ENCODE measurements around the gene SLA2.
"Not testable (repeated sequence)": the region's sequence is repeated elsewhere in the genome, so short reads cannot be mapped to it uniquely, and the experiment has no call there.

DNA sequence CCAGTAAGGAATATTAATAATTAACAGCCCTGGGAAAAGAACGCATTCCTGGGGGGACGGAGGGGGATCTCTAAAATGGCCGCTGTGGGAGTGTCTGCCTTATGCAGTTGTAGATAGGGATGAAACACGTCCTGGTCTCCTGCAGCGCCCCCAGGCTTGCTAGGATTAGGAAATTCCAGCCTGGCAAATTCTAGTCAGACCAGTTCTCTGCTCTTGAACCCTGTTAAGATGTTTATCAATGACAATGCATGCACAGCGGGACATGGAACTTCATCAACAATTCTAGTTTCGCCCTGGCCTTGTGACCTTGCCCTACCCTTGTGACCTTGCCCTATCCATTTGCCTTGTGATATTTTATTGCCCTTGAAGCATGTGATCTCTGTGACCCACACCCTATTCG, 49.5 kb upstream of the SLA2 start:
- TF ChIP-seq, protein P1, sequence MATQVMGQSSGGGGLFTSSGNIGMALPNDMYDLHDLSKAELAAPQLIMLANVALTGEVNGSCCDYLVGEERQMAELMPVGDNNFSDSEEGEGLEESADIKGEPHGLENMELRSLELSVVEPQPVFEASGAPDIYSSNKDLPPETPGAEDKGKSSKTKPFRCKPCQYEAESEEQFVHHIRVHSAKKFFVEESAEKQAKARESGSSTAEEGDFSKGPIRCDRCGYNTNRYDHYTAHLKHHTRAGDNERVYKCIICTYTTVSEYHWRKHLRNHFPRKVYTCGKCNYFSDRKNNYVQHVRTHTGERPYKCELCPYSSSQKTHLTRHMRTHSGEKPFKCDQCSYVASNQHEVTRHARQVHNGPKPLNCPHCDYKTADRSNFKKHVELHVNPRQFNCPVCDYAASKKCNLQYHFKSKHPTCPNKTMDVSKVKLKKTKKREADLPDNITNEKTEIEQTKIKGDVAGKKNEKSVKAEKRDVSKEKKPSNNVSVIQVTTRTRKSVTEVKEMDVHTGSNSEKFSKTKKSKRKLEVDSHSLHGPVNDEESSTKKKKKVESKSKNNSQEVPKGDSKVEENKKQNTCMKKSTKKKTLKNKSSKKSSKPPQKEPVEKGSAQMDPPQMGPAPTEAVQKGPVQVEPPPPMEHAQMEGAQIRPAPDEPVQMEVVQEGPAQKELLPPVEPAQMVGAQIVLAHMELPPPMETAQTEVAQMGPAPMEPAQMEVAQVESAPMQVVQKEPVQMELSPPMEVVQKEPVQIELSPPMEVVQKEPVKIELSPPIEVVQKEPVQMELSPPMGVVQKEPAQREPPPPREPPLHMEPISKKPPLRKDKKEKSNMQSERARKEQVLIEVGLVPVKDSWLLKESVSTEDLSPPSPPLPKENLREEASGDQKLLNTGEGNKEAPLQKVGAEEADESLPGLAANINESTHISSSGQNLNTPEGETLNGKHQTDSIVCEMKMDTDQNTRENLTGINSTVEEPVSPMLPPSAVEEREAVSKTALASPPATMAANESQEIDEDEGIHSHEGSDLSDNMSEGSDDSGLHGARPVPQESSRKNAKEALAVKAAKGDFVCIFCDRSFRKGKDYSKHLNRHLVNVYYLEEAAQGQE (IDR thresholded peaks at IDR 0.05; ENCODE audit: borderline replicate concordance) = not testable (repeated sequence)
- TF ChIP-seq, protein P2, sequence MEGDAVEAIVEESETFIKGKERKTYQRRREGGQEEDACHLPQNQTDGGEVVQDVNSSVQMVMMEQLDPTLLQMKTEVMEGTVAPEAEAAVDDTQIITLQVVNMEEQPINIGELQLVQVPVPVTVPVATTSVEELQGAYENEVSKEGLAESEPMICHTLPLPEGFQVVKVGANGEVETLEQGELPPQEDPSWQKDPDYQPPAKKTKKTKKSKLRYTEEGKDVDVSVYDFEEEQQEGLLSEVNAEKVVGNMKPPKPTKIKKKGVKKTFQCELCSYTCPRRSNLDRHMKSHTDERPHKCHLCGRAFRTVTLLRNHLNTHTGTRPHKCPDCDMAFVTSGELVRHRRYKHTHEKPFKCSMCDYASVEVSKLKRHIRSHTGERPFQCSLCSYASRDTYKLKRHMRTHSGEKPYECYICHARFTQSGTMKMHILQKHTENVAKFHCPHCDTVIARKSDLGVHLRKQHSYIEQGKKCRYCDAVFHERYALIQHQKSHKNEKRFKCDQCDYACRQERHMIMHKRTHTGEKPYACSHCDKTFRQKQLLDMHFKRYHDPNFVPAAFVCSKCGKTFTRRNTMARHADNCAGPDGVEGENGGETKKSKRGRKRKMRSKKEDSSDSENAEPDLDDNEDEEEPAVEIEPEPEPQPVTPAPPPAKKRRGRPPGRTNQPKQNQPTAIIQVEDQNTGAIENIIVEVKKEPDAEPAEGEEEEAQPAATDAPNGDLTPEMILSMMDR (IDR thresholded peaks at IDR 0.05; ENCODE audit: poor library complexity, severe bottlenecking) = not testable (repeated sequence)
- not testable (repeated sequence) for TF ChIP-seq EZH2 (IDR thresholded peaks at IDR 0.05; ENCODE audit: borderline replicate concordance, insufficient read depth, low read length, poor library complexity, severe bottlenecking); RAD21 (conservative IDR thresholded peaks at IDR 0.05); TAF1 (IDR thresholded peaks at IDR 0.05; ENCODE audit: low read depth); POLR2AphosphoS5 (IDR thresholded peaks at IDR 0.05); EP300 (conservative IDR thresholded peaks at IDR 0.05; ENCODE audit: poor library complexity, severe bottlenecking)

Measured in neural cell (in vitro differentiated cells).